H1 (cell line): Measurements from ENCODE around the gene FSTL4. TPM values are rescaled to one million over a fixed set of nuclear protein-coding genes. Genes with fewer than 3 reads are reported as not detected.

Experiments
- CTCF ChIA-PET: fragments of 300-600 bp; sonication (Branson Sonifier 250); formaldehyde crosslinking; loops from one replicate; lab custom pipeline; 2021; ENCODE audit not compliant: partially characterized antibody; lab: Charles Lee
- POLR2A ChIA-PET: fragments of 300-600 bp; sonication (Branson Sonifier 250); formaldehyde crosslinking; loops from one replicate; lab custom pipeline; 2021; ENCODE audit warnings: inconsistent platforms; ENCODE audit not compliant: partially characterized antibody; lab: Charles Lee
- DNase-seq, 2 experiments: peaks; one replicate each; pipeline versions ENCODE4 v3.0.0 to v3.0.0-alpha.2; 2010 to 2022; ENCODE audit warnings: low spot score in 2 of 2, low read depth in 1 of 2, mixed read lengths in 1 of 2
- FAIRE-seq: peaks from 2 replicates; lab custom pipeline; 2011; peaks lifted over from hg19 to GRCh38; lab: Jason Lieb, UNC
- H2AFZ ChIP-seq: 2 replicates; pipeline ENCODE4 v1.8.1; 2012; ENCODE audit warnings: low read length, inconsistent platforms
- H2AK5ac ChIP-seq: 2 replicates; pipeline ENCODE4 v1.6.1; 2013; ENCODE audit warnings: low read depth, low read length
- H2BK120ac ChIP-seq: replicated peaks from 2 replicates; pipeline ENCODE3; 2013; ENCODE audit warnings: low read depth, low read length, inconsistent platforms
- H2BK12ac ChIP-seq: 2 replicates; pipeline ENCODE4 v1.6.1; 2013; ENCODE audit warnings: low read depth, low read length
- H2BK15ac ChIP-seq: 2 replicates; pipeline ENCODE4 v1.6.1; 2013; ENCODE audit warnings: low read length
- H2BK20ac ChIP-seq: 2 replicates; pipeline ENCODE4 v1.6.1; 2013; ENCODE audit warnings: low read length
- H2BK5ac ChIP-seq: 2 replicates; pipeline ENCODE4 v1.6.1; 2013; ENCODE audit warnings: low read depth, low read length
- H3K14ac ChIP-seq: 2 replicates; pipeline ENCODE4 v1.6.1; 2013; ENCODE audit warnings: inconsistent platforms; ENCODE audit not compliant: insufficient read length
- H3K18ac ChIP-seq: 2 replicates; pipeline ENCODE4 v1.6.1; 2013; ENCODE audit warnings: low read length; ENCODE audit errors: extremely low read depth
- H3K23ac ChIP-seq: 2 replicates; pipeline ENCODE4 v1.6.1; 2013; ENCODE audit warnings: inconsistent platforms; ENCODE audit not compliant: insufficient read length
- H3K23me2 ChIP-seq: 2 replicates; pipeline ENCODE4 v1.6.1; 2013; ENCODE audit warnings: low read depth, low read length
- H3K27ac ChIP-seq: 2 replicates; pipeline ENCODE4 v1.6.1; 2011; ENCODE audit warnings: low read depth, low read length, inconsistent platforms
- H3K27me3 ChIP-seq, 4 experiments: replicated peaks in 1 of 4; 1 replicate in 1 of 4; 2 replicates in 3 of 4; pipeline versions ENCODE4 v1.6.1 to v1.8.1; 2011 to 2013; ENCODE audit warnings: low read length in 3 of 4, mild to moderate bottlenecking in 3 of 4, inconsistent platforms in 2 of 4, mixed read lengths in 2 of 4, moderate library complexity in 1 of 4; ENCODE audit not compliant: control insufficient read depth in 3 of 4, insufficient read depth in 3 of 4; ENCODE audit errors: extremely low read depth in 1 of 4
- H3K36me3 ChIP-seq, 4 experiments: 2 replicates each; pipeline versions ENCODE4 v1.6.1 to v1.8.1; 2011 to 2013; ENCODE audit warnings: mild to moderate bottlenecking in 4 of 4, low read length in 3 of 4, moderate library complexity in 2 of 4, control low read depth in 1 of 4, inconsistent platforms in 1 of 4; ENCODE audit not compliant: insufficient read depth in 4 of 4, control insufficient read depth in 2 of 4
- H3K4ac ChIP-seq: replicated peaks from 2 replicates; pipeline ENCODE3; 2013; ENCODE audit warnings: low read length, low read depth, mixed read lengths, inconsistent platforms; ENCODE audit not compliant: insufficient read length
- H3K4me1 ChIP-seq, 4 experiments: replicated peaks in 1 of 4; 1 replicate in 1 of 4; 2 replicates in 3 of 4; pipeline versions ENCODE4 v1.6.1 to v1.8.1; 2011 to 2013; ENCODE audit warnings: low read length in 3 of 4, inconsistent platforms in 2 of 4, mixed read lengths in 1 of 4; ENCODE audit not compliant: insufficient read depth in 4 of 4, control insufficient read depth in 3 of 4
- H3K4me2 ChIP-seq, 2 experiments: 2 replicates each; pipeline versions ENCODE4 v1.6.1 to v1.8.1; 2011 to 2013; ENCODE audit warnings: low read depth in 2 of 2, low read length in 2 of 2, control low read depth in 1 of 2, inconsistent platforms in 1 of 2, mild to moderate bottlenecking in 1 of 2; ENCODE audit not compliant: insufficient read depth in 1 of 2
- H3K4me3 ChIP-seq, 4 experiments: fragments of 200-600, 300-600 bp in 1 of 4; sonication (generic), shearing (Covaris generic), sonication (Bioruptor Twin) in 1 of 4; 2 replicates each; pipeline versions ENCODE4 v1.5.1 to v1.8.1; 2011 to 2016; ENCODE audit warnings: low read length in 4 of 4, low read depth in 3 of 4, control low read depth in 2 of 4, inconsistent platforms in 2 of 4, mild to moderate bottlenecking in 2 of 4, mixed read lengths in 1 of 4, moderate library complexity in 1 of 4; ENCODE audit not compliant: insufficient read depth in 2 of 4; ENCODE audit errors: extremely low read depth in 1 of 4
- H3K56ac ChIP-seq: replicated peaks from 2 replicates; pipeline ENCODE3; 2013; ENCODE audit warnings: low read depth, mild to moderate bottlenecking, mixed read lengths, low read length, inconsistent platforms; ENCODE audit not compliant: insufficient read length
- H3K79me1 ChIP-seq: 2 replicates; pipeline ENCODE4 v1.6.1; 2013; ENCODE audit warnings: low read depth, low read length, control low read depth
- H3K79me2 ChIP-seq, 2 experiments: 2 replicates each; pipeline versions ENCODE4 v1.6.1 to v1.8.1; 2012 to 2013; ENCODE audit warnings: low read length in 2 of 2, mild to moderate bottlenecking in 2 of 2, inconsistent platforms in 1 of 2; ENCODE audit not compliant: insufficient read depth in 2 of 2, control insufficient read depth in 1 of 2
- H3K9ac ChIP-seq, 4 experiments: replicated peaks in 1 of 4; 1 replicate in 1 of 4; 2 replicates in 3 of 4; pipeline versions ENCODE4 v1.6.1 to v1.8.1; 2011 to 2013; ENCODE audit warnings: low read depth in 3 of 4, low read length in 3 of 4, control low read depth in 2 of 4, mild to moderate bottlenecking in 2 of 4, moderate library complexity in 2 of 4, inconsistent platforms in 1 of 4; ENCODE audit errors: extremely low read depth in 1 of 4
- H3K9me3 ChIP-seq, 2 experiments: 2 replicates each; pipeline versions ENCODE4 v1.6.1 to v1.8.1; 2012 to 2013; ENCODE audit warnings: mild to moderate bottlenecking in 2 of 2, moderate library complexity in 2 of 2, control low read depth in 1 of 2, inconsistent platforms in 1 of 2, low read depth in 1 of 2, low read length in 1 of 2, mixed read lengths in 1 of 2; ENCODE audit not compliant: insufficient read depth in 2 of 2
- H4K20me1 ChIP-seq, 2 experiments: replicated peaks in 1 of 2; 2 replicates each; pipeline versions ENCODE3 to v1.8.1; 2011 to 2013; ENCODE audit warnings: inconsistent platforms in 2 of 2, low read length in 2 of 2, mild to moderate bottlenecking in 1 of 2; ENCODE audit not compliant: insufficient read depth in 2 of 2, control insufficient read depth in 1 of 2
- H4K5ac ChIP-seq: 2 replicates; pipeline ENCODE4 v1.6.1; 2013; ENCODE audit warnings: low read length, low read depth, mixed read lengths, inconsistent platforms; ENCODE audit not compliant: insufficient read length
- H4K8ac ChIP-seq: 2 replicates; pipeline ENCODE4 v1.8.0; 2013; ENCODE audit warnings: mild to moderate bottlenecking, moderate library complexity, low read length, inconsistent platforms; ENCODE audit not compliant: insufficient read depth; ENCODE audit errors: extremely low read depth
- H4K91ac ChIP-seq: replicated peaks from 2 replicates; pipeline ENCODE3; 2013; ENCODE audit warnings: low read length, mixed read lengths, inconsistent platforms; ENCODE audit not compliant: insufficient read length
- ASH2L ChIP-seq: fragments of 200-600, 300-600 bp; sonication (generic); IDR thresholded peaks from one replicate; pipeline ENCODE4 v1.7.1; 2017; ENCODE audit warnings: low read length
- CHD1 ChIP-seq: IDR thresholded peaks from 2 replicates; pipeline ENCODE4 v1.6.1; 2012; ENCODE audit warnings: low read depth, low read length, improper control_type of control experiment
- CREB1 ChIP-seq: IDR thresholded peaks from 2 replicates; pipeline ENCODE4 v1.6.1; 2012; ENCODE audit warnings: inconsistent platforms
- EZH2 ChIP-seq: fragments of 200-600 bp; sonication (generic); IDR thresholded peaks from 2 replicates; pipeline ENCODE4 v1.7.1; 2012; ENCODE audit warnings: low read depth, mild to moderate bottlenecking, moderate library complexity, low read length, inconsistent platforms; ENCODE audit not compliant: severe bottlenecking
- HDAC6 ChIP-seq: IDR thresholded peaks from one replicate; pipeline ENCODE4 v1.7.1; 2012; ENCODE audit warnings: low read depth, mild to moderate bottlenecking, inconsistent platforms, low read length, moderate library complexity
- JUND ChIP-seq: IDR thresholded peaks from 2 replicates; pipeline ENCODE4 v1.6.1; 2011; ENCODE audit warnings: mild to moderate bottlenecking, improper control_type of control experiment, low read length
- KDM5A ChIP-seq: fragments of 200-600 bp; IDR thresholded peaks from 2 replicates; pipeline ENCODE4 v1.7.1; 2012; ENCODE audit warnings: mild to moderate bottlenecking, low read length, inconsistent platforms, mixed read lengths
- PHF8 ChIP-seq: fragments of 200-600 bp; sonication (generic); conservative IDR thresholded peaks from 2 replicates; pipeline ENCODE4 v1.7.1; 2012; ENCODE audit warnings: low read depth, mild to moderate bottlenecking, inconsistent platforms, low read length, moderate library complexity
- POLR2A ChIP-seq, 2 experiments: IDR thresholded peaks; 1 replicate in 1 of 2; 2 replicates in 1 of 2; pipeline ENCODE4 v1.6.1; 2011; ENCODE audit warnings: low read depth in 2 of 2, low read length in 2 of 2, mild to moderate bottlenecking in 2 of 2; ENCODE audit errors: control extremely low read depth in 1 of 2
- POLR2AphosphoS5 ChIP-seq: IDR thresholded peaks from 2 replicates; pipeline ENCODE4 v1.6.1; 2011; ENCODE audit warnings: low read depth, low read length
- RAD21 ChIP-seq, 2 experiments: IDR thresholded peaks in 1 of 2; conservative IDR thresholded peaks in 1 of 2; 2 replicates each; pipeline ENCODE4 v1.6.1; 2011; ENCODE audit warnings: low read depth in 2 of 2, low read length in 2 of 2, improper control_type of control experiment in 1 of 2, inconsistent platforms in 1 of 2, mild to moderate bottlenecking in 1 of 2, moderate library complexity in 1 of 2
- RXRA ChIP-seq: IDR thresholded peaks from 2 replicates; pipeline ENCODE4 v1.6.1; 2011; ENCODE audit warnings: low read depth, mild to moderate bottlenecking, low read length, moderate library complexity; ENCODE audit not compliant: insufficient read depth
- SAP30 ChIP-seq: fragments of 300-600 bp; sonication (generic); IDR thresholded peaks from 2 replicates; pipeline ENCODE4 v1.7.1; 2012; ENCODE audit warnings: low read length, moderate library complexity, mild to moderate bottlenecking, inconsistent platforms; ENCODE audit not compliant: insufficient read depth, insufficient replicate concordance
- SIX5 ChIP-seq: IDR thresholded peaks from 2 replicates; pipeline ENCODE4 v1.6.1; 2011; ENCODE audit warnings: mild to moderate bottlenecking, low read depth, low read length
- SP1 ChIP-seq: IDR thresholded peaks from 2 replicates; pipeline ENCODE4 v1.6.1; 2011; ENCODE audit warnings: low read depth, low read length
- WGBS, 2 experiments: shearing (Covaris generic) in 1 of 2; methylation state at CpG; one replicate each; pipeline versions ENCODE4 v1.1.6 to v1.1.7; 2013 to 2015; ENCODE audit warnings: low lambda C conversion rate in 2 of 2, mixed read lengths in 2 of 2, inconsistent platforms in 1 of 2, low coverage in 1 of 2, missing lambda C conversion rate in 1 of 2; ENCODE audit not compliant: insufficient replicate concordance in 2 of 2, insufficient coverage in 1 of 2, insufficient read length in 1 of 2; ENCODE audit errors: extremely low coverage in 1 of 2, missing lambda C conversion rate in 1 of 2; 5-methylcytosine and 5-hydroxymethylcytosine counted together
- polyA plus RNA-seq, 7 experiments: library from polyadenylated mRNA; depleted of rRNA in 3 of 7; stranded (reverse) in 5 of 7; unstranded in 2 of 7; fragments of >200 nt in 5 of 7; fragments of 200-250 nt in 2 of 7; gene quantifications; 1 replicate in 5 of 7; 2 replicates in 1 of 7; 4 replicates in 1 of 7; pipeline versions ENCODE4 v1.2.1 to v1.2.3, GENCODE V29; 2011 to 2013; ENCODE audit warnings: missing spikeins in 2 of 7, mixed read lengths in 2 of 7
- total RNA-seq: library from RNA; stranded (reverse); fragmentation: NEBNext Ultra II Directional; extraction: Animal tissue kit (Norgen Biotek cat#: 25700); gene quantifications from 2 replicates; pipeline ENCODE4 v1.2.1, GENCODE V29; 2021

Gene FSTL4
- total and polyA plus RNA-seq, 2 of the 8 experiments (the other 6 are each of a cell fraction or from before 2014, with no cell fraction given), result 3.1 to 4.1 TPM

DNA sequence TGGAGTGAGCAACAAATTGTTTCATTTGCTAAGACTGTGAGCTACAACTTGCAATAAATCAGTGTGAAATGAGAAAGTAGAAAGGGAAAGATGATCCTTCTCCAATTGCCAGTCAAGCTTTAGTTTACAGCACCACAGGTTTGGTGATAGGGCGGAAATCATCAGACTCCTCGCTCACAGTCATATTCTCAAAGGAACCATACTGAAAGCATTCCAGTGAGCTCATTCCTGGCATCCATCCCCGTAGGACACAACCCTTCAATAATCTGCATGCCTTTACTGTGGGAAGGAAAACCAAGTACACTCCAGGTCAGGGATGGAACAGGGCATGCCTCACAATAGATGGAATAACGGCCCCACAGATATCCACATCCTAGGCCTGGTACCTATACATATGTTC lies 80.7 kb downstream of the FSTL4 start:
- no peaks in the 10 kb centered on the region for H3K9me3 ChIP-seq
- H2BK5ac ChIP-seq, result no peak overlapping the region
- H3K4me3 ChIP-seq, result no peak overlapping the region
- H4K91ac ChIP-seq, result no peak overlapping the region
- H3K23ac ChIP-seq, result no peak overlapping the region
- no peak overlapping the region for H3K9ac ChIP-seq
- H4K20me1 ChIP-seq, result no peaks in the 10 kb centered on the region
- no peak overlapping the region for H3K18ac ChIP-seq
- ChIA-PET POLR2A (no interaction called here), CTCF (interaction anchor here (0.6 to 2.4 kb wide), 3 partner anchors 22 to 71 kb away, joined by 3 to 8 read pairs (median 3); no protein-coding TSS in a partner anchor)
- H2BK15ac ChIP-seq, result no peak overlapping the region
- no peak overlapping the region for H2BK20ac ChIP-seq
- H3K79me1 ChIP-seq, result no peaks in the 10 kb centered on the region
- no peak overlapping the region for H3K56ac ChIP-seq
- H3K23me2 ChIP-seq, result no peaks in the 10 kb centered on the region
- TF ChIP-seq EZH2 (no peak), CHD1 (no peak), SP1 (no peak), RXRA (no peak), CREB1 (no peak), POLR2A (IDR thresholded peaks at IDR 0.05; ENCODE audit: control extremely low read depth in 1 of 2, low read depth in 2 of 2, low read length in 2 of 2) (no peak), SIX5 (no peak), SAP30 (no peak), HDAC6 (no peak), RAD21 (IDR thresholded peaks at IDR 0.05 in 1 of 2, conservative IDR thresholded peaks at IDR 0.05 in 1 of 2; ENCODE audit: low read depth in 2 of 2, low read length in 2 of 2) (no peak), KDM5A (no peak), JUND (no peak), ASH2L (no peak), PHF8 (no peak), POLR2AphosphoS5 (no peak)
- no peaks in the 10 kb centered on the region for H3K4me1 ChIP-seq
- FAIRE-seq (no peak), DNase-seq (no peak)
- H4K8ac ChIP-seq, result no peak overlapping the region
- no peak overlapping the region for H2AFZ ChIP-seq
- no peaks in the 10 kb centered on the region for H3K79me2 ChIP-seq
- no peak overlapping the region for H2AK5ac ChIP-seq
- H2BK12ac ChIP-seq, result no peak overlapping the region
- H3K27me3 ChIP-seq, result no peaks in the 10 kb centered on the region
- H3K14ac ChIP-seq, result no peak overlapping the region
- WGBS, 2 experiments, result 83% methylated on average over 4 of the region's 4 CpGs; no CpG with 5 or more reads in 1 of the 2 experiments
- no peak overlapping the region for H3K4me2 ChIP-seq
- no peak overlapping the region for H3K27ac ChIP-seq
- no peak overlapping the region for H3K4ac ChIP-seq
- H2BK120ac ChIP-seq, result no peak overlapping the region
- no peak overlapping the region for H4K5ac ChIP-seq
- H3K36me3 ChIP-seq, result no peaks in the 10 kb centered on the region
